GM19193 (cell line): Measurements from ENCODE around the gene ESPNL.

ENCODE experiments used
- POLR2A ChIP-seq: IDR thresholded peaks from 4 replicates; pipeline ENCODE4 v1.6.1; 2011; ENCODE audit not compliant: insufficient read depth, insufficient read length; ENCODE audit errors: extremely low read depth

Gene ESPNL

GRCh38 chr2:238126338-238126737, 26.2 kb downstream of the ESPNL start:
- TF ChIP-seq POLR2A, result no peak

- TF ChIP-seq POLR2A, result no peak
These were observed 26.6 kb downstream of the ESPNL start for GRCh38 chr2:238126775-238127164.

GRCh38 chr2:238127165-238128060, 27.3 kb downstream of the ESPNL start:
- TF ChIP-seq POLR2A, result no peak

GRCh38 chr2:238128061-238128440, 27.9 kb downstream of the ESPNL start:
- no peak for TF ChIP-seq POLR2A

DNA sequence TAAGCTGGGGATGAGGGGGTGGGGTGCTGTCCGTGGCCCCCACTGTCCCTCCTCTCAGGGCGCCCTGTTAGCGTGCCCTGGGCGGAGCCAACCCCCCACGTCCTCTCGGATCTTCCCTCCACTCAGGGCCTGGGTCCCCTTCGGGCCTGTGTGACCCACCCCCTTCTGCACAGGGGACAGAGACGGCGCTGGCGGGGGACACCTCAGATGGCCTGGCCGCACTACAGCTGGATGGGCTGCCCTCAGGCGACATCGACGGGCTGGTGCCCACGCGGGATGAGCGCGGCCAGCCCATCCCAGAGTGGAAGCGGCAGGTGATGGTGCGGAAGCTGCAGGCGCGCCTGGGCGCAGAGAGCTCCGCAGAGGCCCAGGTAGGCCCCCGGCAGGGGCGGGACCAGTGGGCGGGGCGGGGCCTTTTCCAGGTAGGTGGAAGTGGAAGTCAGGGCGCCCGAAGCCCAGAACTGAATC, 28.4 kb downstream of the ESPNL start:
- TF ChIP-seq POLR2A, result no peak

DNA sequence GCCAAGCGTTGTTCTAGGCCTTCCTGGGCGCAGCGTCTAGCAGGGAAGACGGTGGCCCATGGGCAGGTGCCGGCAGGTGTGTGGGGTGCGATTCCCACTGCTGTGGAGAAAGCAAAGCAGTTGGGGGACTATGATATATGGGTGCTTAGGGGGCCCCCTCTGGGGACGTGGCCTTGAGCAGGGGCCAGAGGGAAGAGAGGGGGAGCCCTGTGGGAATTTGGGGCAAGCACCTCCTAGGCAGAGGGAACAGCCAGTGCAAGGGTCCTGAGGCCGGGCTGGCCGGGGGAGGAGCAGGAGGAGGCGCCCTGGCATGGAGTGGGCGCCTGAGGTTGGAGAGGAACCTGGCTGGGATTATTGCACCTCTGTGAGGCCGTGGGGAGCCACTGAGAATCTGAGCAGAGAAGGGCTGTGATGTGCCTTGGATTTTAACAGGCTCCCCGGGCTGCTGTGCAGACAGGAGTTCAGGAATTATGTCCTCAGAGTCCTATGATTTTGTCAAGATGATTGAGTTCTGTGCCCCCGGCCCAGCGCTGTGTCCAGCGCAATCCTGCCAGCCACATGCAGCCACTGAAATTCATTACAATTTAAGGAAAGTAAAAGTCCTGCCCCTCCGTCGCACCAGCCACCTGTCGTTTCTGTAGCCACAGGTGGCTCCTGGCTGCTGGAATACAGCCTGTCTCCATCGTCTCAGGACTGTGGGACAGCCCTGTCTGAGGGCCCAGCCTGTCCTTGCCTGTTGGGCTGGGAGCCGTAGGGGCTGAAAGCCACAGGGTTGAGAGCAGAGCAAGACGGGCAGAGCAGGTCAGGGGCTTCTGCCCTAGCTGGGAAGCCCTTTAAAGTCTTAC, 29.2 kb downstream of the ESPNL start:
- TF ChIP-seq POLR2A, result no peak

- no peak for TF ChIP-seq POLR2A
These were observed 30.1 kb downstream of the ESPNL start for GRCh38 chr2:238130111-238130695.

GRCh38 chr2:238130696-238131628, 30.8 kb downstream of the ESPNL start:
- TF ChIP-seq POLR2A, result no peak

DNA sequence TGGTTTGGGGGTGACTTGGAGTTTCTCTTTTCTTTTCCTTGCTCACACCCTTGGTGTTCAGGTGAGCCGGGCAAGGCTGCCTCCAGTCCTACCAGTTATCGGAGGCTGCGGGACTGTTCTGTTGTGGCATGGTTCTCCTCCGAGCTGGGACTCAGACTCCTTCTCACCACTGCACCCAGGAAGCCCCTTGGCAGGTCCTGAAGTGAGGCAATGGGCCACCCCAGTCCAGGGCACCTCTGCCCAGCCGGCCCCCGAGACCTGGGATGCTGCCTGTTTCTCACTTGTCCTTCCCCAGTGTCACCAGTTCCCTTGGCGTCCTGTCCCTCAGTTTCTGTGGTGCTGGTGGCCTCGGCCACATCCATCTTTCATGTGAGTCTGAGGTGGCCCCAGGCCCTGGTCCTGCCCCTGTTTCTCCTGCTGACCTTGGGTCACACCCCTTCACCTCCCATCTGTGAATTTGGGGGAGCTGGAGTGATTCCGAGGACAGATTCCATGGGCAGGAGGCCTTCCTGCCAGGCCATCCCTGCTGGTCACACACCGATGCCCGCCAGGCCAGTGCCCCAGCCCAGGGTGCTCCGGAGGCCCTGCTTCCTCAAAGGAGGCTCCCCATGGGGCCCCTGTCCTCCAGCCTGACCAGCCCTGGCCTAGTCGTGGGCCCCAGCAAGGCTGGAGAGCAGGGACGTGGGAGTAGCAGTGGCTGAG, 31.8 kb downstream of the ESPNL start:
- TF ChIP-seq POLR2A, result no peak

GRCh38 chr2:238132463-238133450, 32.6 kb downstream of the ESPNL start:
- no peak for TF ChIP-seq POLR2A

- no peak for TF ChIP-seq POLR2A
These were observed 33.6 kb downstream of the ESPNL start for GRCh38 chr2:238133499-238134392.
